Right cardiac atrium (tissue), 5 donors: ENCODE measurements around the gene AKR1E2. TPM values are rescaled to one million over a fixed set of nuclear protein-coding genes. Genes with fewer than 3 reads are reported as not detected.

ENCODE experiments used
- ATAC-seq, 2 donors: fragments of 200-7000 bp; cut with Tn5 transposase; one replicate each; pipeline versions ENCODE4 v1.8.0 to v1.9.1; 2020; ENCODE audit warnings: moderate library complexity in 2 of 2, mild to moderate bottlenecking in 1 of 2
- DNase-seq, 3 donors: peaks; one replicate each; pipeline ENCODE4 v3.0.0-alpha.2; 2020
- H3K27ac ChIP-seq: one replicate; pipeline ENCODE4 v1.5.1; 2013; ENCODE audit warnings: mild to moderate bottlenecking, low read length, control low read depth, moderate library complexity
- H3K27me3 ChIP-seq: one replicate; pipeline ENCODE4 v1.6.1; 2013; ENCODE audit not compliant: control insufficient read depth, insufficient read depth
- H3K4me1 ChIP-seq: one replicate; pipeline ENCODE4 v1.6.1; 2013; ENCODE audit warnings: low read length; ENCODE audit not compliant: control insufficient read depth, insufficient read depth
- H3K4me3 ChIP-seq: one replicate; pipeline ENCODE4 v1.5.1; 2013; ENCODE audit warnings: low read length, control low read depth
- H3K9me3 ChIP-seq: one replicate; pipeline ENCODE4 v1.6.1; 2013; ENCODE audit warnings: low read length; ENCODE audit not compliant: control insufficient read depth
- WGBS: extraction: QIAGEN DNeasy Blood & Tissue Kit; methylation state at CpG from one replicate; pipeline ENCODE4 v1.1.7; 2013; 5-methylcytosine and 5-hydroxymethylcytosine counted together
- intact Hi-C, 4 donors: fragments of 100-400 bp; cut with DNase I; formaldehyde crosslinking; loops; one replicate each; pipeline versions ENCODE4 v1.11.0 to v1.14.0; 2022 to 2023
- long read RNA-seq, 4 donors: library from polyadenylated mRNA; unstranded; transcript quantifications; one replicate each; pipeline ENCODE4 v2.0.0, GENCODE V29; 2020 to 2021
- polyA plus RNA-seq: library from polyadenylated mRNA; stranded (reverse); fragments of 200-250 nt; gene quantifications from one replicate; pipeline ENCODE4 v1.2.3, GENCODE V29; 2013
- total RNA-seq, 4 donors: library from RNA; stranded (reverse); fragmentation: NEBNext Ultra II Directional; extraction: Animal tissue kit (Norgen Biotek cat#: 25700); gene quantifications; one replicate each; pipeline ENCODE4 v1.2.1, GENCODE V29; 2021
- donor health status: healthy with polysubstance abuse.
- donor health status: DM: no; HTN: yes; CAD: no.
- donor health status: DM: no; HTN: no; CAD: no.
- donor health status: DM: no; HTN: yes; CAD: no; lungs with severe emphysema.
- donor health status: DM: yes; HTN: yes; CAD: no.

The AKR1E2 gene
- total RNA-seq (10 to 100 TPM in 2 of 4 donors, 1 to 10 TPM in 2; 6.7 to 12.5 (median 9.2) TPM), polyA plus RNA-seq (3.1 TPM)
- long read RNA-seq, donor 1, partial matches to known transcripts: 0 of 1 reads
- long read RNA-seq, donor 1, other reads (novel, unspliced or antisense): 1 of 1 reads
- long read RNA-seq, donor 2, partial matches to known transcripts: 0 of 3 reads
- long read RNA-seq, donor 2, other reads (novel, unspliced or antisense): 3 of 3 reads
- long read RNA-seq, donor 3, partial matches to known transcripts: 0 of 1 reads
- long read RNA-seq, donor 3, other reads (novel, unspliced or antisense): 1 of 1 reads
- long read RNA-seq, donor 4, partial matches to known transcripts: 0 of 3 reads
- long read RNA-seq, donor 4, other reads (novel, unspliced or antisense): 3 of 3 reads

DNA sequence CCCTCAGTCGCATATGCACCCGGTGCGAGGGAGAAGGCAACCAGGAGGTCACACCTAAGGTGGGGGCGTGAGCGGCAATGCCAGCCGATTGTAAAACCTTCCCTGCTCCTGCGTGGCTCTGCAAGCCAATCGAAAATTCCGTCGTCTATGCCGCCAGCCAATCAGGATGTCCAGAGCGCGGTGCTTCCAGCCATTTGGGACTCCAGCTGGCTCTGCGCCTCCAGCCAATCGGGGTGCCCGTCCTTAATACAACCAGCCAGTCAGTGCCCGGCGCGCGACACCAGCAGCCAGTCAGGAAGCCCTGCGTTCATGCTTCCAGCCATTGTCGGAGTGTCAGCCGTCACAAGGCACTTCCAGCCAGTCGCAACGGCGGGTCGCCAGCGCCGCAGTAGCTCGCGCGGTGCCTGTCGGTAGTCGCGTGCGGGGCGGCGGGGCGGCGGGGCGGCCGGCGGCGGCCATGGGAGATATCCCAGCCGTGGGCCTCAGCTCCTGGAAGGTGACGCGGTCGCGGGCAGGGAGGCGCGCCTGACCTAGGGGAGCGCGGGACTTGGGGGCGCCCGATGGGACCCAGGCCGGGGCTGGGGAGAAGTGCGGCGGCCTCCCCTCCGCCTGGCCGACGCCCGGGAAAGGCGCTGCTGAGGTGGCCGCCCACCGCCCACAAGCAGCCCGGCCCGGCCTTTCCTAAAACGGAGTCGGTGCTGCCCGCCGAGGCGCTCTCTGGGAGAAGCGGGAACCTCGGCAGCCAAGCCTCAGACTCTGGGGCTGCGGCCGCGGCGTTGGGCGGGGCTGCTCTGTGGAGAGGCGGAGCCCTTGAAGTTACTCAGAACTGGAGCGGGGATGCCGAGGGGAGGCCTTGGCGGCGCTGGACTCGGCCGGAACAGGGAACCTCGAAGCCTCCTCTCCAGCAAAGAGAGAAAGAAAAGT is at the start of gene AKR1E2:
TSS of gene AKR1E2 (plus strand) at position 340 of the 924 bp plus-strand sequence. CDS start at position 458, 118 bp downstream.
- Histone ChIP-seq H3K4me1 (peaks cover 3% of the 10 kb centered on the region), H3K27ac (peak within 1 kb of the TSS; percentile 88), H3K27me3 (no peaks in the 10 kb centered on the region), H3K9me3 (no peaks in the 10 kb centered on the region), H3K4me3 (peak within 1 kb of the TSS; percentile 63)
- intact Hi-C loops: no loop called here
- DNase-seq: peak; percentile 91 to 97 (median 97)
- WGBS: 9% methylated on average over 87 of the region's 87 CpGs
- ATAC-seq: peak; percentile 95 to 96

DNA sequence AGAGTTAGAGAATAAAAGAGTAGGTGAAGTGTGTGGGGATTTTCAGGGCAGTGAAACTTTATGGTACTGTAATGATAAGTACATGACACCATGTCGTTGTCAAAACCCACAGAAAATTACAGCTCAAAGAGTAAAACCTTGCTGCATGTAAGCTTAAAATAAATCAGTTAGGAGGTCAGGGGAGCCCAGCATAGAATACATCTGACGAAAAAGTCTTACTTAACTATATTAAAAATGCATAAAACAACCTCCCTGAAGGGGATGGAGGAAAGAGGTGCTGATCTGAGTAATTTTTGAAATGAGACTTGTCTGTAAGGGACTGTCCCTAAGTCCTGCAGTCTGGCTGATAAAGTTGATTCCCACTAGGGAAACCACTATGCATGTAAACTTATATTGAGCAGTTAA is 49.8 kb upstream of the AKR1E2 start:
- Histone ChIP-seq H3K27ac (no peak overlapping the region), H3K27me3 (no peaks in the 10 kb centered on the region), H3K4me3 (no peak overlapping the region), H3K4me1 (peaks cover 2% of the 10 kb centered on the region), H3K9me3 (no peaks in the 10 kb centered on the region)
- no peak for ATAC-seq
- 91% methylated on average over 2 of the region's 2 CpGs for WGBS
- DNase-seq: no peak
- intact Hi-C loops: no loop called here

DNA sequence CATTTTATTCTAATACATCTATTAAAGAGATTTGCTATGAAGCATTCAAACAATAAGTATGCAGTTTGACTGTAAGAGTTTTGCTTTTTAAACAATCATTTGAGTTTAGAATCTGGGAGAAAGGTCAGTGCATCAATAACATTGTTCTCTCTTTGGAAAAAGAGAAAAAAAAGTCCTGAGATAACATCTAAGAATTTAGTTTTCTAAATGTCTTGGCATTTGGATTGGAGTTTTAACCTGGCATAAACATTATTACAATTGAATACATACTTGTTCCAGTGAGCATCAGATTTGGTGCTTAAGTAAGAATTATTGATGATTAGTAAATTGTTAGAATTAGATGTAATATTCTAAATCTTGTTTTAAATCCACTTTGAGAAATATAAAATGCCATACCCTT is 47.2 kb upstream of the AKR1E2 start:
- Histone ChIP-seq H3K27ac (no peak overlapping the region), H3K4me1 (no peaks in the 10 kb centered on the region), H3K9me3 (no peaks in the 10 kb centered on the region), H3K4me3 (no peak overlapping the region), H3K27me3 (no peaks in the 10 kb centered on the region)
- ATAC-seq (no peak), DNase-seq (no peak)
- intact Hi-C loops: no loop called here

DNA sequence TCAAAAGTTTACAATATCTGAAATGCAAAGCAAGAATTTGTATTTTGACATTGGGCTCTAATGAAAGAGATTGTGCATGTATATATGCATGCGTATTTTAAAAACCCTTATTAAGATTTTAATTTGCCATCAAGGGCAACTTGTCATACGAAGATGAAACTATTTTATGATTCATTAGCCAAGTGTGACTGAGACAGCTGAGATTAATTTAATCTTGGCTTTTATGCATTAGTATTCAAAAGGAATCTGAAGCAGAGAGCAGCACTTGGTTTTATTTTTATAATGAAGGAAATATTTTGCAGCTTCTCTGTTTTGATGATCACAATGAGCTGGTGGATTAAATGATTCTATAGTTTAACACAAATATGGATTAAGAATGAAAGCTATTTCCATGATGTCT is 45.9 kb upstream of the AKR1E2 start:
- ATAC-seq: no peak

DNA sequence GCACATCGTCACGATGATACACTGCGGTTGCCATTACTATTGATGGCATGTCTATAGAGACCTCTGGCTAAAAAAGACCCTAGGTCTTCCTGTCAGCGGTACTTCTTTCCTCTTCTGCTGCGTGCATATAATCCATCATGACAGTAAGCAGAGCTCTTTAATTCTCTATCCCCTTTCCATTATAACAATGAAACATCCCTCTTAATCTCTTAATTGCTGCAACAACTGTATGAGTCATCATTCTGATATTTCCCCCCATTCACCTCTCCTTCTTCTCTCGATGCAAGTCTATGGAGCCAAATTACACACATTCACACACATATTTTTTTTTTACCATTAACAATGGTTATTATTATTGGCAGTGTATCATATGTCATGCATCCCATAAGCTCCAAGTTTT is 45.2 kb upstream of the AKR1E2 start:
- H3K27ac ChIP-seq: no peak overlapping the region
- no peaks in the 10 kb centered on the region for H3K27me3 ChIP-seq
- ATAC-seq (peak in 1 of 2 donors; percentile 45), DNase-seq (no peak)
- 45% methylated on average over 6 of the region's 6 CpGs for WGBS
- intact Hi-C loops: no loop called here
- H3K9me3 ChIP-seq: no peaks in the 10 kb centered on the region
- H3K4me3 ChIP-seq: no peak overlapping the region
- H3K4me1 ChIP-seq: no peaks in the 10 kb centered on the region

More for the DNA sequence above, 45.9 kb upstream of the AKR1E2 start:
- WGBS: 60% methylated on average over 2 of the region's 2 CpGs
- H3K27ac ChIP-seq: no peak overlapping the region
- H3K4me3 ChIP-seq: no peak overlapping the region
- DNase-seq: no peak
- intact Hi-C loops: no loop called here
- H3K27me3 ChIP-seq: no peaks in the 10 kb centered on the region
- no peaks in the 10 kb centered on the region for H3K4me1 ChIP-seq
- H3K9me3 ChIP-seq: no peaks in the 10 kb centered on the region

DNA sequence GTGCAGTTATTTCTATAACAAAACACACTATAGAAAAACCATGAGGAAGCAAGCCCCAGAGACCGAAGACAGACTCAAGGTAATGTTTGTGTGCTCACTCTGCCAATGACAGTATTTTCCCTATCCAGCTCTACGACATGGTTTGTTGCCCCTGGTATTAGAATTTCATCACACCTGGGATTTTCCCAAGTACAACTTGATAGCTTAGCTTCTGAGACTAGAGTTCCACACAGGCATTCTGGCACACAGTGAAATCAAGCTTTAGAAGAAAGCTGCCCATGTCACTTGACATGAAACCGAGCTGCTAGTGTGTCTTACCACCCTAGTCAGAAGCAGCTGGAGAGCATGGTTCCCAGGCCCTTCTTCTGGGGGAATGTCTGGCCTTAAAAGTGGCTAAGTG is 44.1 kb upstream of the AKR1E2 start:
- DNase-seq (no peak), ATAC-seq (no peak)
- Histone ChIP-seq H3K27ac (no peak overlapping the region), H3K9me3 (no peaks in the 10 kb centered on the region), H3K4me1 (no peaks in the 10 kb centered on the region), H3K4me3 (no peak overlapping the region), H3K27me3 (no peaks in the 10 kb centered on the region)
- 94% methylated on average over 3 of the region's 3 CpGs for WGBS
- intact Hi-C loops: no loop called here

DNA sequence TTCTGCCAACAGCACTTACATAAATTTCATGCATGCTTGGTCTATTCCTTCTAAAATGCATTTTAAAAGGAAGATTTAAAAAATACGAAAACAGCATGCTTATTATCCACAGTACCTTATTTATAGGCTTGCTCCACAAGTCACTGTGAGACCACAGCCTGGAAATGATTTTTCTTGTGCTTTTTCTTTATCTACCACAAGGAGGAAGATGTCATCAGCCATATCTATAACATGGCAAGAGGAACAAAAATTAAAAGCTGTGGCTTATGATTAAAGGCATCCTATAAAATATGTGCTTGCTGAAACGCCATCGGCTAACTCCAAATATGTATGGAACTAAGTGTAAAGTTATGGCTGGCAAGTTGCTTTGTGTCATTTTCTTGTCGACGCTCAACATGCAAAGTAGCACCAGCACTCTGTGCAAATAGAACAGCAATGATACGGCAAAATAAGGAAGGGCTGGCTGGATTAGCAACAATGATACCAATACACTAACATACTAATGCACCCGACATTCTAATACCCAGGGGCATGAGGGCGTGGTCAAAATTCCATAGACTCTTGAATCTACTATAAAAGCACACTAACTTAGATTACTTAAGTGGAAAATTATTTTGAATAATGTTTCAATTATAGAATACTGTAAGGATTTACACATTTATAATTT is 41.2 kb upstream of the AKR1E2 start:
- no peaks in the 10 kb centered on the region for H3K27me3 ChIP-seq
- H3K27ac ChIP-seq: no peak overlapping the region
- 56% methylated on average over 8 of the region's 8 CpGs for WGBS
- H3K4me1 ChIP-seq: no peaks in the 10 kb centered on the region
- DNase-seq (no peak), ATAC-seq (no peak)
- H3K4me3 ChIP-seq: no peak overlapping the region
- intact Hi-C loops: no loop called here
- no peaks in the 10 kb centered on the region for H3K9me3 ChIP-seq

DNA sequence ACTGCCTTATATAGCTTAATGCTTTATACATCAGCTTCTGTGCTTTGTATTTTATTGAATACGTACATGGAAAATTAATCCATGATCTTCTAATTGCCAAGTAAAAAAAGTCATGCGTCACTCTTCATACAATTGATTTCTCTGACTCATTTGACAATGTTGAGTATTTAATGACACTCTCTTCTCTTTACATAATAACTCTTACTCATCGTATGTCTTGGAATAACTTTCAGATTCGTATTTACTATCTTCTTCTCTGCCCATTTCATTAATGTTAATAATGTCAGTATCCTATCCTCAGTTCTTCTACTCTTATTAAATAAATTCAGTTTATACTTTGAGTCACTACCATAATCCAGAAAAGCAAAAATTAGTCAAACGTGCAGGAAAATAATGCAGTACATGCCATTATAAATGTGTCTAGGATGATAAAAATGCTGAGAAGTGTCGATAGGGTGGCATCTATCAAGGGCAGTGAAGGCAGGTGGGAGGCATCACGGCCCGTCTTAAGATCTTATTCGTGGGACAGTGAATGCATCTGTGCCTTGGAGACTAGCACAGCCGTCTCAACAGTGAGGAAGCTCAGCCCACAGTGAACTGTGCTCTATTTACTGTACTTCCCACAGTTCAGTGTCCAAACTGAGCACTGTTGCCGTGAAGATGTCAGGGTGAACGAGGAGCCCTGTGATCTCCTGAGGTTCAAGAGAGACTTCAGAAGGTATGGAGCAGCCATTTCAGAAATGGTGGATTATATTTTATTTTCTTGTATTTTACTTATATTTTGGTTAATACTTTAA is 39.8 kb upstream of the AKR1E2 start:
- H3K4me1 ChIP-seq: no peaks in the 10 kb centered on the region
- WGBS: 70% methylated on average over 12 of the region's 12 CpGs
- H3K27me3 ChIP-seq: no peaks in the 10 kb centered on the region
- H3K4me3 ChIP-seq: no peak overlapping the region
- intact Hi-C loops: no loop called here
- no peak overlapping the region for H3K27ac ChIP-seq
- no peak for ATAC-seq
- DNase-seq: no peak
- no peaks in the 10 kb centered on the region for H3K9me3 ChIP-seq

DNA sequence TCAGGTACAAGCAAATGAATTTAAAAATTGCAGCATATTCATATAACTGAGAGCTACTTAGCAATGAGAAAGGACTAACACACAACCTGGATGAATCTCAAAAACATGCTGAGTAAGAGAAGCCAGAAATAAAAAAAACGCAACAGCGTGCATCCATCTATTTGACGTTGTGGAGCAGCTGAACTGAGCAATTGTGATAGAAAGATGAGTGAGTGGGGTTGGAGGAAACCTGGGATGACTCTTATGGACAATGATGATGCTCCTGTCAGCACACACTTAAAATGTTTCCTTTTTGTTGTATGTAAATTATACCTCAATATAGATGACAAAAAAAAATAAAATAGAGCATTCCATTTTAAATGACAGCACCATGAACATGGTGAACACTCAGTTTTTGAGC is 36.0 kb upstream of the AKR1E2 start:
- Histone ChIP-seq H3K4me3 (no peak overlapping the region), H3K27ac (no peak overlapping the region), H3K27me3 (no peaks in the 10 kb centered on the region), H3K9me3 (no peaks in the 10 kb centered on the region), H3K4me1 (no peaks in the 10 kb centered on the region)
- DNase-seq: no peak
- no peak for ATAC-seq
- intact Hi-C loops: no loop called here
- 86% methylated on average over 3 of the region's 3 CpGs for WGBS

DNA sequence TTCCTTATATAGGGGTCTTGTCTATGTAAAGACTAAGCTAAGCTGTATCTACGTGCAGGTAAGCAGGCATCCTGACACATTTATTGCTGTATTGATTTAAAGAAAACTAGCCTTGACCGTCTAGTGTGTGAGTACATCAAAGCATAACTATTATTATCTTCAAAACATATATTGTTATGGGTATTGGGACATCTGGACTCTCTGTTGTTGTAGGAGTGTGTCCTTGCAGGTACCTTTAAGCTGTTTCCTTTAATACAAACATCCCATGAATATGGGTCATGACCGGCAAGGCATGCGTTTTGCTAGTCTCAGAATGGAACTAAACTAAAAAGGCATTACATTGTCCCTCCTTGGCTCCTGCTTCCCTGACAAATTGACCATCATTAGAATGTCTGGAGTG is 35.1 kb upstream of the AKR1E2 start:
- no peak overlapping the region for H3K4me3 ChIP-seq
- DNase-seq (no peak), ATAC-seq (no peak)
- no peak overlapping the region for H3K27ac ChIP-seq
- H3K4me1 ChIP-seq: no peaks in the 10 kb centered on the region
- intact Hi-C loops: no loop called here
- WGBS: 90% methylated on average over 4 of the region's 4 CpGs
- no peaks in the 10 kb centered on the region for H3K27me3 ChIP-seq
- no peaks in the 10 kb centered on the region for H3K9me3 ChIP-seq
